ENCODE data around the gene RBM25.
A peak's percentile ranks its signal among the peaks of the same experiment; 100 is the strongest.

Gene RBM25

GRCh38 chr14:73125169-73125588 lies 66.8 kb downstream of the RBM25 start (continued):
- TF ChIP-seq TRIM28 (IDR thresholded peaks at IDR 0.05; ENCODE audit: borderline replicate concordance, low read length) (peak; percentile 89), ZNF777 (tag by site-specific recombination; IDR thresholded peaks at IDR 0.05; ENCODE audit: borderline replicate concordance) (no peak), ZBTB44 (tag by site-specific recombination; IDR thresholded peaks at IDR 0.05) (peak; percentile 99), REST (tag by site-specific recombination; IDR thresholded peaks at IDR 0.05) (no peak), FEZF1 (tag by site-specific recombination; IDR thresholded peaks at IDR 0.05) (peak; percentile 94), ZNF580 (tag by site-specific recombination; IDR thresholded peaks at IDR 0.05) (0 out of 2 replicates have a peak, but pooled peaks have one; percentile 12), ZNF169 (tag by site-specific recombination; IDR thresholded peaks at IDR 0.05) (no peak), ZNF701 (tag by site-specific recombination; IDR thresholded peaks at IDR 0.05) (no peak), ZNF37A (tag by site-specific recombination; IDR thresholded peaks at IDR 0.05) (no peak), GLI2 (tag by site-specific recombination; IDR thresholded peaks at IDR 0.05; ENCODE audit: borderline replicate concordance, low read depth) (peak; percentile 91), ZNF114 (tag by site-specific recombination; IDR thresholded peaks at IDR 0.05) (no peak), ZNF704 (tag by site-specific recombination; IDR thresholded peaks at IDR 0.05) (no peak), ZNF664 (tag by site-specific recombination; IDR thresholded peaks at IDR 0.05) (no peak)

- TF ChIP-seq ZNF624 (tag by site-specific recombination; IDR thresholded peaks at IDR 0.05), result no peak
- no peak for TF ChIP-seq GLI4 (tag by site-specific recombination; IDR thresholded peaks at IDR 0.05)
- TF ChIP-seq ZNF580 (tag by site-specific recombination; IDR thresholded peaks at IDR 0.05), result no peak
- TF ChIP-seq ZNF121 (tag by site-specific recombination; IDR thresholded peaks at IDR 0.05), result no peak
- Histone ChIP-seq H3K27ac (ENCODE audit: extremely low read depth, low read depth, low read length) (no peak overlapping the region), H3K4me3 (ENCODE audit: low read depth, low read length) (no peak overlapping the region), H3K9me3 (ENCODE audit: control insufficient read depth, insufficient read depth, low read depth, low read length) (no peaks in the 10 kb centered on the region), H3K36me3 (ENCODE audit: control insufficient read depth in 2 of 2, insufficient read depth in 1 of 2, low read length in 2 of 2) (peaks cover 9 to 26% of the 10 kb centered on the region in 2 experiments), H3K4me1 (ENCODE audit: control insufficient read depth, insufficient read depth, low read length) (peaks cover 28% of the 10 kb centered on the region)
- POLR2A ChIA-PET, result interaction anchor here (1.6 kb wide), 1 partner anchor 10 kb away, joined by 5 read pairs; the partner anchor contains the start of gene PSEN1
- CTCF ChIA-PET, result interaction anchor here (0.6 kb wide), 3 partner anchors 47 to 1878 kb away, joined by 4 read pairs; no protein-coding TSS in a partner anchor
Observed at GRCh38 chr14:73125746-73126145, 67.4 kb downstream of the RBM25 start.

GRCh38 chr14:73133795-73134194 lies 75.5 kb downstream of the RBM25 start:
- TF ChIP-seq ZNF704 (tag by site-specific recombination; IDR thresholded peaks at IDR 0.05), result no peak
- TF ChIP-seq ZNF169 (tag by site-specific recombination; IDR thresholded peaks at IDR 0.05), result no peak
- TF ChIP-seq SETDB1 (IDR thresholded peaks at IDR 0.05; ENCODE audit: insufficient read length, low read length), result peak; percentile 39
- ChIA-PET POLR2A (no interaction called here), CTCF (interaction anchor here (0.6 kb wide), 1 partner anchor 338 kb away, joined by 7 read pairs; no protein-coding TSS in a partner anchor)
- Histone ChIP-seq H3K27ac (ENCODE audit: extremely low read depth, low read depth, low read length) (no peak overlapping the region), H3K4me3 (ENCODE audit: low read depth, low read length) (no peak overlapping the region), H3K36me3 (ENCODE audit: control insufficient read depth in 2 of 2, insufficient read depth in 1 of 2, low read length in 2 of 2) (no peaks in the 10 kb centered on the region; a peak in 1 of 3 replicates), H3K4me1 (ENCODE audit: control insufficient read depth, insufficient read depth, low read length) (no peaks in the 10 kb centered on the region), H3K9me3 (ENCODE audit: control insufficient read depth, insufficient read depth, low read depth, low read length) (no peaks in the 10 kb centered on the region)

All from HEK293 (cell line).